ENCODE results near the gene SOX30. TPM values are rescaled to one million over a fixed set of nuclear protein-coding genes. Genes with fewer than 3 reads are reported as not detected.
"Not testable (repeated sequence)": the region's sequence is repeated elsewhere in the genome, so short reads cannot be mapped to it uniquely, and the experiment has no call there.

The SOX30 gene
- total and polyA plus RNA-seq, 3 donors from 2014 or later, result 47.7 to 197 (median 83.9) TPM

DNA sequence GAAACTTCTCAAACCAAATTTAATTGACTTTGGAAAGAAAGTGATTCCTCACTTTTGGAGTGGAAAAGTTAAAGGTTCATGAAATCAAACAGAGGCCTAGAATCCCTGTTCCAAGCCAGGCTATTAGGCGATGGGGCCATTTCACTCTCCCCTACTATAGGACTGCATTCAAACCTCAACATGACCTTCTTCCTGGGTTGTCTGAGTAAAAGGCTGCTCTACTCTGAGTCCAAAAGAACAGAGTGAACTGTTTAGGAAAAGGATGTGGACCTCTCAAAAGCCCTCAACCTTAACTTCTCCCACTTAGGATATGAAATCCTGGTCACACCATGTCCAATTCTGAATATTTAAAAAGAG is 34.9 kb upstream of the SOX30 start:
- WGBS, 2 donors, result 58 to 68% methylated on average over 1 of the region's 1 CpG
- H3K9me3 ChIP-seq, result no peaks in the 10 kb centered on the region
- TF ChIP-seq POLR2A (IDR thresholded peaks at IDR 0.05), result no peak
- TF ChIP-seq, protein P1, sequence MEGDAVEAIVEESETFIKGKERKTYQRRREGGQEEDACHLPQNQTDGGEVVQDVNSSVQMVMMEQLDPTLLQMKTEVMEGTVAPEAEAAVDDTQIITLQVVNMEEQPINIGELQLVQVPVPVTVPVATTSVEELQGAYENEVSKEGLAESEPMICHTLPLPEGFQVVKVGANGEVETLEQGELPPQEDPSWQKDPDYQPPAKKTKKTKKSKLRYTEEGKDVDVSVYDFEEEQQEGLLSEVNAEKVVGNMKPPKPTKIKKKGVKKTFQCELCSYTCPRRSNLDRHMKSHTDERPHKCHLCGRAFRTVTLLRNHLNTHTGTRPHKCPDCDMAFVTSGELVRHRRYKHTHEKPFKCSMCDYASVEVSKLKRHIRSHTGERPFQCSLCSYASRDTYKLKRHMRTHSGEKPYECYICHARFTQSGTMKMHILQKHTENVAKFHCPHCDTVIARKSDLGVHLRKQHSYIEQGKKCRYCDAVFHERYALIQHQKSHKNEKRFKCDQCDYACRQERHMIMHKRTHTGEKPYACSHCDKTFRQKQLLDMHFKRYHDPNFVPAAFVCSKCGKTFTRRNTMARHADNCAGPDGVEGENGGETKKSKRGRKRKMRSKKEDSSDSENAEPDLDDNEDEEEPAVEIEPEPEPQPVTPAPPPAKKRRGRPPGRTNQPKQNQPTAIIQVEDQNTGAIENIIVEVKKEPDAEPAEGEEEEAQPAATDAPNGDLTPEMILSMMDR (IDR thresholded peaks at IDR 0.05), result no peak
- intact Hi-C loops (cut with DNase I; ENCODE audit: low total_unique reads), result no loop called here
- no peaks in the 10 kb centered on the region for H3K27me3 ChIP-seq
- DNase-seq, result no peak
- no peak overlapping the region for H3K4me3 ChIP-seq
- H3K27ac ChIP-seq, result peak overlapping the region; percentile 63 to 69
- no peaks in the 10 kb centered on the region for H3K36me3 ChIP-seq (ENCODE audit: low read depth, missing control alignments)
- H3K4me1 ChIP-seq, result peaks cover 22% of the 10 kb centered on the region

DNA sequence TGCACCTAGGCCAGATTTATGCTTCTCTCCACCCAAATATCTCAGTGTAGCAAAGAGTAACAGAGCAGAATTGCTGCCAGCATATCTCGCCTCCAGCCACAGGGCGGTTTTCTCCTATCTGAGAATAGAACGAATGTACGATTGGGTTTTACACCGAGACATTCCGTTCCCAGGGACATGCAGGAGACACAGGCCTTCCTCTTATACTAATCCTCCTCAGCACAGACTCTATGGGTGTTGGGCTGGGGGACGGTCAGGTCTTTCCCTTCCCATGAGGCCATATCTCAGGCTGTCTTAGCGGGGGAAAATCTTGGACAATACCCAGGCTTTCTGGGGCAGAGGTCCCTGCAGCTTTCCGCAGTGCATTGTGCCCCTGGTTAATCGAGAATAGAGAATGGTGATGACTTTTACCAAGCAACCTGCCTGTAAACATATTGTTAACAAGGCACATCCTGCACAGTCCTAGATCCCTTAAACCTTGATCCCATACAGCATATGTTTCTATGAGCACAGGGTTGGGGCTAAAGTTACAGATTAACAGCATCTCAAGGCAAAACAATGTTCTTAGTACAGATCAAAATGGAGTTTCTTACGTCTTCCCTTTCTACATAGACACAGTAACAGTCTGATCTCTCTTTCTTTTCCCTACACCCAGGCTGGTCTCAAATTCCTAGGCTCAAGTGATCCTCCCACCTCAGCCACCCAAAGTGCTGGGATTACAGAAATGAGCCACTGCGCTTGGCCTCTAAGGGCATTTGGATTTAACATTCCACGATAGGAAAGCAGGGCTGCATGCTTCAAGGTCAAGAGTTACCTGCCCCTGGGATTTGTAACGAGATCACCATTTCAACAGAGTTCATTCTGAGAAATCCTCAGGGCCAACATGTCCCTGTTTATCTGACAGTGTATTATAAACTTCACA is 34.3 kb upstream of the SOX30 start:
- H3K4me3 ChIP-seq; H3K9me3 ChIP-seq; H3K36me3 ChIP-seq (ENCODE audit: low read depth, missing control alignments); intact Hi-C loops (cut with DNase I; ENCODE audit: low total_unique reads); H3K27me3 ChIP-seq: not testable (repeated sequence)
- peak; percentile 62 for DNase-seq
- 44 to 49% methylated on average over 14 of the region's 14 CpGs for WGBS, 2 donors
- H3K4me1 ChIP-seq, result peaks cover 22% of the 10 kb centered on the region
- peak overlapping the region; percentile 63 to 69 for H3K27ac ChIP-seq

DNA sequence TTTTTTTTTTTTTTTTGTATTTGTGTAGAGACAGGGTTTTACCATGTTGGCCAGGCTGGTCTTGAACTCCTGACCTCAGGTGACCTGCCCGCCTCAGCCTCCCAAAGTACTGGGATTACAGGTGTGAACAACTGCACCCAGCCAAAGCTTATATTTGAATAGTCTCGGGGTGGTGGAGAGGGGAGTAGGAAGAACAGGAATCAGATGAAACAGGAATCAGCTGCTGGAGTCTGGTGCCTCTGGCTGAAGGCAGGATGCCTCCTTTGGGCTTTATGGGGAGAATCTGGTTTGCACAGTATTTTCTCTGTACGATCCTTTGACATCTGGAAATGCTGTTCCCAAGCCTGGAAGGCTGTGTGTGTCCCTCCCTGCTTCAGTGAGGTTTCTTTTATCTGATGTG is 30.0 kb upstream of the SOX30 start:
- H3K4me1 ChIP-seq, result peaks cover 15% of the 10 kb centered on the region
- H3K27ac ChIP-seq, result no peak overlapping the region
- H3K9me3 ChIP-seq, result no peaks in the 10 kb centered on the region
- intact Hi-C loops (cut with DNase I; ENCODE audit: low total_unique reads), result no loop called here
- H3K4me3 ChIP-seq, result no peak overlapping the region
- H3K36me3 ChIP-seq (ENCODE audit: low read depth, missing control alignments), result no peaks in the 10 kb centered on the region
- no peaks in the 10 kb centered on the region for H3K27me3 ChIP-seq
- no peak for TF ChIP-seq POLR2A (IDR thresholded peaks at IDR 0.05)
- TF ChIP-seq, protein P1 (IDR thresholded peaks at IDR 0.05), result no peak
- DNase-seq, result no peak
- WGBS, 2 donors, result 64 to 72% methylated on average over 3 of the region's 3 CpGs

DNA sequence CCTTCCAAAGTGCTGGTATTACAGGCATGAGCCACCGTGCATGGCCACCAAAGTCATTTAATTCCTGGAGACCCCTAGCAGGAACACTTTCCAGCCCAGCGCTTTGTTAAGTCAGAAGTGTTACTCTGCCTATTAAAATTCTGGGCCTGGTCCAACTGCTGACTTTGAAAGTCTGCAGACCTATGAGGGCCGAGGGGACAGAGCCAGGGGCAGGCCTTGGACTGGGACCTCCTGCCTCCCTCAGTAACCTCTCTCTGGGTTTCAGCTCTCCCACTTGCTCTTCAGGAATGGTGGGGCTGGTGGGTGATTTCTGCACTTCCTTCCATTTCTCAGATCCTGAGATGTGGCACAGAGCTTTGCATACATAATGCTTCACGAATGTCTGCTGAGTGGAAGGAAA is 28.8 kb upstream of the SOX30 start:
- 84 to 90% methylated on average over 4 of the region's 4 CpGs for WGBS, 2 donors
- Histone ChIP-seq H3K4me1 (peaks cover 3% of the 10 kb centered on the region), H3K27ac (no peak overlapping the region), H3K4me3 (no peak overlapping the region), H3K36me3 (ENCODE audit: low read depth, missing control alignments) (no peaks in the 10 kb centered on the region), H3K27me3 (no peaks in the 10 kb centered on the region), H3K9me3 (no peaks in the 10 kb centered on the region)
- intact Hi-C loops (cut with DNase I; ENCODE audit: low total_unique reads), result no loop called here
- DNase-seq, result no peak
- no peak for TF ChIP-seq POLR2A (IDR thresholded peaks at IDR 0.05)
- TF ChIP-seq, protein P1 (IDR thresholded peaks at IDR 0.05), result no peak

DNA sequence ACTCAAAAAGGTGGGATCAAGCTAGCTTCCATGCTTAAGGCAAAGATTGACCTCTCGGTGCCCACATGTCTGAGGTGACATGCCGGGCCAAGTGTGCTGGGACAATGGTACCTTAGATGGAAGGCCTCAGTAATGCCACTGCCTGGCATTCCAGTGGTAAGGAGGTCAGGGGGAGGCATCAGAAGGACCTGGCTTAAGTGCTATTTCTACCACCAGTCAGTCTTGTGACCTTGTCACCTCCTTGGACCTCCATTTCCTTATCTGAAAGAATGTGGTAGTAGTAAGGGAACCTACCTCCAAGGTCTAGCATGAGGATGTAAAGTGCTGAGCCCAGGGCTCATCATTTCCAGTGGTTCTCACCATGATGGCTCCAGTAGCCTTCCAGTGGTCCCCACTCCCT is 28.0 kb upstream of the SOX30 start:
- Histone ChIP-seq H3K4me3 (no peak overlapping the region), H3K4me1 (no peaks in the 10 kb centered on the region), H3K9me3 (no peaks in the 10 kb centered on the region), H3K27ac (no peak overlapping the region), H3K27me3 (no peaks in the 10 kb centered on the region), H3K36me3 (ENCODE audit: low read depth, missing control alignments) (no peaks in the 10 kb centered on the region)
- 100% methylated on average over 2 of the region's 2 CpGs for WGBS, 2 donors
- intact Hi-C loops (cut with DNase I; ENCODE audit: low total_unique reads), result no loop called here
- DNase-seq, result no peak
- TF ChIP-seq, protein P1 (IDR thresholded peaks at IDR 0.05), result no peak
- no peak for TF ChIP-seq POLR2A (IDR thresholded peaks at IDR 0.05)

Measured in testis (tissue), 3 donors.